Neural progenitor cell (in vitro differentiated cells): Measurements from ENCODE around the gene SHISAL1.

Experiments used
- CTCF ChIP-seq: fragments of 200-600 bp; sonication (generic); IDR thresholded peaks from 2 replicates; pipeline ENCODE4 v1.5.1; 2017; ENCODE audit warnings: antibody characterized with exemption, mild to moderate bottlenecking
- EZH2 ChIP-seq: fragments of 200-600 bp; sonication (generic); IDR thresholded peaks from 2 replicates; pipeline ENCODE4 v1.6.1; 2017; ENCODE audit warnings: antibody characterized with exemption, mild to moderate bottlenecking, moderate library complexity
- EZH2phosphoT487 ChIP-seq: fragments of 200-600 bp; sonication (generic); IDR thresholded peaks from 2 replicates; pipeline ENCODE4 v1.6.1; 2017; ENCODE audit warnings: antibody characterized with exemption

GRCh38 chr22:44317886-44318637, 5.3 kb upstream of the SHISAL1 start:
- no peak for TF ChIP-seq CTCF
- TF ChIP-seq EZH2 = no peak
- TF ChIP-seq EZH2phosphoT487 = no peak
